Activated B cell treated with CpG ODN at 0.5 μM for 24 hours (primary cell): ENCODE results near the gene OR10W1. TPM values are rescaled to one million over a fixed set of nuclear protein-coding genes. Genes with fewer than 3 reads are reported as not detected.

Experiments used
- ATAC-seq: fragments of 200-7000 bp; cut with Tn5 transposase; one replicate; pipeline ENCODE4 v1.10.0; 2021; ENCODE audit warnings: low read depth, mild to moderate bottlenecking, moderate library complexity
- CTCF ChIA-PET: fragments of 350-600 bp; sonication (Branson Sonifier 250); formaldehyde crosslinking; loops from one replicate; lab custom pipeline; 2021; ENCODE audit warnings: antibody characterized with exemption; lab: Charles Lee
- POLR2A ChIA-PET: fragments of 350-600 bp; sonication (Branson Sonifier 250); formaldehyde crosslinking; loops from one replicate; lab custom pipeline; 2021; ENCODE audit warnings: antibody characterized with exemption; lab: Charles Lee
- DNase-seq: peaks from one replicate; pipeline ENCODE4 v3.0.0; 2022
- H3K27ac Mint-ChIP-seq: one replicate; pipeline ENCODE4 v1.8.0; 2020; ENCODE audit warnings: mixed read lengths
- H3K27me3 Mint-ChIP-seq: one replicate; pipeline ENCODE4 v1.8.0; 2021; ENCODE audit warnings: mixed read lengths
- H3K36me3 Mint-ChIP-seq: one replicate; pipeline ENCODE4 v1.8.0; 2021; ENCODE audit warnings: low read depth, mixed read lengths
- H3K4me1 Mint-ChIP-seq: one replicate; pipeline ENCODE4 v1.8.0; 2021; ENCODE audit warnings: mixed read lengths
- H3K4me3 Mint-ChIP-seq: one replicate; pipeline ENCODE4 v1.8.0; 2020; ENCODE audit warnings: mild to moderate bottlenecking, mixed read lengths
- H3K9me3 Mint-ChIP-seq: one replicate; pipeline ENCODE4 v1.8.0; 2020; ENCODE audit warnings: mixed read lengths
- intact Hi-C: fragments of 100-400 bp; cut with micrococcal nuclease; formaldehyde crosslinking; loops from one replicate; pipeline ENCODE4 v1.15.1; 2024
- total RNA-seq: library from RNA; stranded (reverse); gene quantifications from 2 replicates; pipeline ENCODE4 v1.2.3, GENCODE V29; 2022
- TF ChIP-seq, protein P1 (sequence below): fragments of 200-600 bp; IDR thresholded peaks from one replicate; pipeline ENCODE4 v1.8.0; 2022; ENCODE audit warnings: antibody characterized with exemption, mild to moderate bottlenecking

The OR10W1 gene, protein sequence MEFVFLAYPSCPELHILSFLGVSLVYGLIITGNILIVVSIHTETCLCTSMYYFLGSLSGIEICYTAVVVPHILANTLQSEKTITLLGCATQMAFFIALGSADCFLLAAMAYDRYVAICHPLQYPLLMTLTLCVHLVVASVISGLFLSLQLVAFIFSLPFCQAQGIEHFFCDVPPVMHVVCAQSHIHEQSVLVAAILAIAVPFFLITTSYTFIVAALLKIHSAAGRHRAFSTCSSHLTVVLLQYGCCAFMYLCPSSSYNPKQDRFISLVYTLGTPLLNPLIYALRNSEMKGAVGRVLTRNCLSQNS
- not detected in 2 replicates for total RNA-seq

DNA sequence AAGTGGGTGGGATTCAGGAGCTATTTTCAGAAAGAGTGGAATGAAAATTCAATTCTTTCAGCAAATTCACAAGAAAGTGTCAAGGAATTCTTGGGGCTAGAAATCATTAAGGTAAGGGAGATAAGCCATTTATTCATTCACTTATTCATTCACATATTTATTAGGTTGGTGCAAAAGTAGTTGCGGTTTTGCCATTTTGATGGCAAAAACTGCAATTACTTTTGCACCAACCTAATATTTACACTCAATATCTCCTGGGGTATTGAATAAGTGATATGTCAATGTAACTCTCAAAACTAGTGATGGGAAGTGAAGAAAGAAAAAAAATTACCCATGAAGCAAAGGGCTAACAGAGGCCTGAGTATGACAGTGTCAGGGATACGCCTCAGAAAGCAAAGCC lies at the start of gene OR10W1:
TSS of gene OR10W1 (minus strand) at position 119 of the 400 bp plus-strand sequence. CDS start 402 bp downstream, outside the sequence.
- Mint-ChIP-seq H3K4me1 (no peaks in the 10 kb centered on the region), H3K9me3 (peaks cover 3% of the 10 kb centered on the region), H3K4me3 (no peak within 1 kb of the TSS), H3K27me3 (peaks cover 12% of the 10 kb centered on the region), H3K36me3 (no peaks in the 10 kb centered on the region), H3K27ac (no peak within 1 kb of the TSS)
- no peak for DNase-seq
- intact Hi-C loops: no loop called here
- CTCF ChIA-PET: no interaction called here
- TF ChIP-seq, protein P1, sequence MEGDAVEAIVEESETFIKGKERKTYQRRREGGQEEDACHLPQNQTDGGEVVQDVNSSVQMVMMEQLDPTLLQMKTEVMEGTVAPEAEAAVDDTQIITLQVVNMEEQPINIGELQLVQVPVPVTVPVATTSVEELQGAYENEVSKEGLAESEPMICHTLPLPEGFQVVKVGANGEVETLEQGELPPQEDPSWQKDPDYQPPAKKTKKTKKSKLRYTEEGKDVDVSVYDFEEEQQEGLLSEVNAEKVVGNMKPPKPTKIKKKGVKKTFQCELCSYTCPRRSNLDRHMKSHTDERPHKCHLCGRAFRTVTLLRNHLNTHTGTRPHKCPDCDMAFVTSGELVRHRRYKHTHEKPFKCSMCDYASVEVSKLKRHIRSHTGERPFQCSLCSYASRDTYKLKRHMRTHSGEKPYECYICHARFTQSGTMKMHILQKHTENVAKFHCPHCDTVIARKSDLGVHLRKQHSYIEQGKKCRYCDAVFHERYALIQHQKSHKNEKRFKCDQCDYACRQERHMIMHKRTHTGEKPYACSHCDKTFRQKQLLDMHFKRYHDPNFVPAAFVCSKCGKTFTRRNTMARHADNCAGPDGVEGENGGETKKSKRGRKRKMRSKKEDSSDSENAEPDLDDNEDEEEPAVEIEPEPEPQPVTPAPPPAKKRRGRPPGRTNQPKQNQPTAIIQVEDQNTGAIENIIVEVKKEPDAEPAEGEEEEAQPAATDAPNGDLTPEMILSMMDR: no peak
- ATAC-seq: no peak
- POLR2A ChIA-PET: no interaction called here

DNA sequence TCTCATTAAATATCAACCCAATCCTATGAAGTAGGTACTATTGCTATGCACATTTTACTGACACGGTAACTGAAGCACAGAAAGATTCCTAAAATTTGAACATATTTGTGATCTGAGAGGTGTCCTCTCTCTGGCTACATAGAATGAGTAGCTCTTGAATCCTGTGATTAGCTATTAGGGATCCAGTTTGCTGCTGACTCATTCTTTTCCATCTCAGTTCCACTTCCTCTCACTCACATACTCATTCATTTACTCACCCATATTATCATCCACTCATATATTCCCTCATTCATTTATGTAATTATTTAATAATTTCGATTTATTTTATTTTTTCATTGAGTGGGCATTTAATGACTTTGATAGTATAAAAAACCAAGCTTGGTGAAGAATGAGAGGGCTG lies 48.1 kb upstream of the OR10W1 start:
- ChIA-PET CTCF (no interaction called here), POLR2A (no interaction called here)

DNA sequence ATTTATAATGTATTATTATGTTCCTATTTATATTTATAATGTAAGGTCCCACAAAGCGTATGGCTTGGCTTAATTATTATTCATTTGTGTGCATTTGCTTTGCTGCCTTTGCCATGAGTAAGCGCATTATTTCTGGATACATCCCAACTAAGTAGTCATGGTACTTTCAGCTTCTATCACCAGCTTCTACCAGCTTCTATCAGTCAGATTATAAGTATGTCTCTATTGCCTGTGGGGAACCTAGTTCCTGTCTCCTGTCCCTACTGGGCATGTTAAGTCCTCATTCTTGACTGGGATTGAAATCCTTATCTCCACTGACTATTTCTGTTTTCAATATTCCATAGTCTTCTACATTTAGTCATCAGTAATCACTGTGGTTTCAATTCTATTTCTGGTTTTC lies 33.5 kb upstream of the OR10W1 start:
- no peaks in the 10 kb centered on the region for H3K36me3 Mint-ChIP-seq
- peaks cover 2% of the 10 kb centered on the region for H3K9me3 Mint-ChIP-seq
- intact Hi-C loops: no loop called here
- no peak overlapping the region for H3K27ac Mint-ChIP-seq
- DNase-seq (no peak), ATAC-seq (no peak)
- no peak overlapping the region for H3K4me3 Mint-ChIP-seq
- no peaks in the 10 kb centered on the region for H3K27me3 Mint-ChIP-seq
- CTCF ChIA-PET: no interaction called here
- H3K4me1 Mint-ChIP-seq: no peaks in the 10 kb centered on the region
- POLR2A ChIA-PET: no interaction called here
- TF ChIP-seq, protein P1: no peak

More for the DNA sequence above, 48.1 kb upstream of the OR10W1 start:
- Mint-ChIP-seq H3K27ac (no peak overlapping the region), H3K9me3 (peaks cover 7% of the 10 kb centered on the region), H3K36me3 (no peaks in the 10 kb centered on the region), H3K4me3 (no peak overlapping the region), H3K4me1 (no peaks in the 10 kb centered on the region), H3K27me3 (peaks cover 14% of the 10 kb centered on the region)
- ATAC-seq (no peak), DNase-seq (no peak)
- TF ChIP-seq, protein P1: no peak
- intact Hi-C loops: no loop called here

DNA sequence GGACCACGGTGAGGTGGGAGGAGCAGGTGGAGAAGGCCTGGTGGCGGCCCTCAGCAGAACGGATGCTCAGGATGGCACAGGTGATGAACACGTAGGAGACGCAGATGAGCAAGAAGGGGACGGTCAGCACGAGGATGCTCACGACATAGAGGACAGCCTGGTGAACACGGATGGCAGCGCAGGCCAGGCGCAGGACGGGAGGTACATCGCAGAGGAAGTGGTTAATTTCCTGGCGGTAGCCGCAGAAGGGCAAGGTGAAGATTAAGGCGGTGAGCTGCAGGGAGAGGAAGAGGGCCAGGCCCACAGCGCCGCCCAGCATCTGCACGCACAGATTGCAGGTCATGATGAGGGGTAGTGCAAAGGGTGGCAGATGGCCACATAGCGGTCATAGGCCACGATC lies 24.0 kb upstream of the OR10W1 start:
- H3K4me1 Mint-ChIP-seq: no peaks in the 10 kb centered on the region
- H3K9me3 Mint-ChIP-seq: no peaks in the 10 kb centered on the region
- ChIA-PET POLR2A (no interaction called here), CTCF (no interaction called here)
- intact Hi-C loops: no loop called here
- peaks cover 4% of the 10 kb centered on the region for H3K27me3 Mint-ChIP-seq
- H3K27ac Mint-ChIP-seq: no peak overlapping the region
- no peak overlapping the region for H3K4me3 Mint-ChIP-seq
- TF ChIP-seq, protein P1: no peak
- DNase-seq (no peak), ATAC-seq (no peak)
- H3K36me3 Mint-ChIP-seq: no peaks in the 10 kb centered on the region

DNA sequence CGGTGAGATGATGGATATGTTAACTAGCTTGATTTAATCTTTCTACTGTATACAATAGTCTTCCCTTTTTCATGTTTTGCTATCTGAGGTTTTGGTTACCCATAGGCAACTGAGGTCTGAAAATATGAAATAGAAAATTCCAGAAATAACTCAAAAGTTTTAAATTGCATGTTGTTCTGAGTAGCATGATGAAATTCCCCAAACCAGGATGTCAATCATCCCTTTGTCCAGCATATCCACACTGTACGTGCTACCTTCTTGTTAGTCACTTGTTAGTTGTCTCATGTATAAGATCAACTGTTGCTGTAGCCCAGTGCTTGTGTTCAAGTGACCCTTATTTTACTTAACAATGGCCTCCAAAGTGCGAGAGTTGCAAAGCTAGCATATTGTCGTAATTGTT lies 21.2 kb upstream of the OR10W1 start:
- H3K36me3 Mint-ChIP-seq: no peaks in the 10 kb centered on the region
- CTCF ChIA-PET: no interaction called here
- POLR2A ChIA-PET: no interaction called here

More for the DNA sequence above, 21.2 kb upstream of the OR10W1 start:
- no peaks in the 10 kb centered on the region for H3K9me3 Mint-ChIP-seq
- DNase-seq (no peak), ATAC-seq (no peak)
- intact Hi-C loops: loop anchor here (5.0 kb wide), 1 partner anchor 722 kb away; the partner anchor contains the start of gene UBE2L6
- peaks cover 9% of the 10 kb centered on the region for H3K27me3 Mint-ChIP-seq
- H3K27ac Mint-ChIP-seq: no peak overlapping the region
- H3K4me3 Mint-ChIP-seq: no peak overlapping the region
- TF ChIP-seq, protein P1: no peak
- H3K4me1 Mint-ChIP-seq: no peaks in the 10 kb centered on the region
